Lung (tissue), 12 donors: ENCODE measurements around the gene RGS16. TPM values are rescaled to one million over a fixed set of nuclear protein-coding genes. Genes with fewer than 3 reads are reported as not detected.

Source experiments
- ATAC-seq: fragments of 200-7000 bp; cut with Tn5 transposase; one replicate; pipeline ENCODE4 v1.9.1; 2020; ENCODE audit warnings: moderate number of reproducible peaks; ENCODE audit not compliant: insufficient read depth, low FRiP score
- DNase-seq, 3 donors: peaks; one replicate each; pipeline ENCODE4 v3.0.0-alpha.2; 2013 to 2017
- H3K27ac ChIP-seq, 2 donors: one replicate each; pipeline ENCODE4 v1.5.1; 2013; ENCODE audit warnings: mild to moderate bottlenecking in 2 of 2, moderate library complexity in 2 of 2, control low read depth in 1 of 2, inconsistent platforms in 1 of 2, low read depth in 1 of 2, low read length in 1 of 2
- H3K27me3 ChIP-seq, 3 donors: one replicate each; pipeline ENCODE4 v1.5.1; 2013; ENCODE audit warnings: low read length in 2 of 3; ENCODE audit not compliant: control insufficient read depth in 3 of 3, insufficient read depth in 3 of 3
- H3K36me3 ChIP-seq, 4 donors: one replicate each; pipeline ENCODE4 v1.5.1; 2013; ENCODE audit warnings: low read length in 4 of 4, mild to moderate bottlenecking in 1 of 4, moderate library complexity in 1 of 4; ENCODE audit not compliant: control insufficient read depth in 4 of 4, insufficient read depth in 4 of 4
- H3K4me1 ChIP-seq, 5 donors: one replicate each; pipeline ENCODE4 v1.5.1; 2013; ENCODE audit warnings: low read length in 5 of 5, mild to moderate bottlenecking in 2 of 5, moderate library complexity in 1 of 5; ENCODE audit not compliant: control insufficient read depth in 5 of 5, insufficient read depth in 5 of 5
- H3K4me3 ChIP-seq: one replicate; pipeline ENCODE4 v1.5.1; 2013; ENCODE audit warnings: mild to moderate bottlenecking, control low read depth, moderate library complexity
- H3K9ac ChIP-seq, 2 donors: one replicate each; pipeline ENCODE4 v1.5.1; 2013; ENCODE audit warnings: low read length in 2 of 2, control low read depth in 1 of 2; ENCODE audit not compliant: insufficient read depth in 1 of 2
- H3K9me3 ChIP-seq, 4 donors: one replicate each; pipeline ENCODE4 v1.5.1; 2013; ENCODE audit warnings: low read length in 3 of 4, mild to moderate bottlenecking in 1 of 4, moderate library complexity in 1 of 4; ENCODE audit not compliant: control insufficient read depth in 4 of 4, insufficient read depth in 3 of 4
- CTCF ChIP-seq: IDR thresholded peaks from 2 replicates; pipeline ENCODE4 v1.5.1; 2012; ENCODE audit warnings: mild to moderate bottlenecking; ENCODE audit errors: control extremely low read depth, extremely low read depth
- WGBS, 2 donors: extraction: QIAGEN DNeasy Blood & Tissue Kit; methylation state at CpG; one replicate each; pipeline ENCODE4 v1.1.7; 2013; 5-methylcytosine and 5-hydroxymethylcytosine counted together
- polyA plus RNA-seq, 2 donors: library from polyadenylated mRNA; stranded (reverse); fragments of 200-250 nt; gene quantifications; one replicate each; pipeline ENCODE4 v1.2.1, GENCODE V29; 2013
- total RNA-seq, 2 donors: library from RNA; depleted of rRNA in 1 of 2; stranded (reverse); fragments of >200 nt in 1 of 2; gene quantifications; one replicate each; pipeline ENCODE4 v1.2.1, GENCODE V29; 2014 to 2021
- donor health status: control.
- donor health status: control.
- donor health status: Bipolar disorder and iron deficiency.
- donor health status: healthy.
- donor health status: DM: yes; HTN: yes; CAD: no.

Gene RGS16
- total and polyA plus RNA-seq, 4 donors: 12.3 to 26.6 (median 15.0) TPM

- no peaks in the 10 kb centered on the region for H3K36me3 ChIP-seq
- DNase-seq: peak in 2 of 3 donors; percentile 34 to 71
- peaks cover 0 to 5% (median 0%) of the 10 kb centered on the region in 5 donors for H3K4me1 ChIP-seq
- no peak for ATAC-seq
- no peaks in the 10 kb centered on the region for H3K9me3 ChIP-seq
- no peak overlapping the region for H3K4me3 ChIP-seq
- H3K27me3 ChIP-seq: no peaks in the 10 kb centered on the region
- H3K27ac ChIP-seq: no peak overlapping the region
- 63 to 77% methylated on average over 3 of the region's 3 CpGs for WGBS, 2 donors
- H3K9ac ChIP-seq: no peak overlapping the region
- TF ChIP-seq CTCF: no peak
Measured at GRCh38 chr1:182651339-182651724, 47.1 kb upstream of the RGS16 start.

- Histone ChIP-seq H3K27ac (no peak overlapping the region), H3K4me1 (peaks cover 0 to 5% (median 0%) of the 10 kb centered on the region in 5 donors), H3K36me3 (no peaks in the 10 kb centered on the region), H3K9ac (no peak overlapping the region), H3K9me3 (no peaks in the 10 kb centered on the region), H3K27me3 (no peaks in the 10 kb centered on the region), H3K4me3 (no peak overlapping the region)
- WGBS, 2 donors: 86 to 91% methylated on average over 6 of the region's 6 CpGs
- ATAC-seq (no peak), DNase-seq (no peak)
- no peak for TF ChIP-seq CTCF
Measured at GRCh38 chr1:182650678-182651338, 46.6 kb upstream of the RGS16 start.

- Histone ChIP-seq H3K9me3 (no peaks in the 10 kb centered on the region), H3K4me1 (peaks cover 0 to 5% (median 0%) of the 10 kb centered on the region in 5 donors), H3K27ac (no peak overlapping the region), H3K4me3 (no peak overlapping the region), H3K36me3 (no peaks in the 10 kb centered on the region), H3K9ac (no peak overlapping the region), H3K27me3 (no peaks in the 10 kb centered on the region)
- TF ChIP-seq CTCF: no peak
- DNase-seq (no peak), ATAC-seq (no peak)
- 92 to 94% methylated on average over 7 of the region's 7 CpGs for WGBS, 2 donors
Measured at GRCh38 chr1:182649041-182649440, 44.9 kb upstream of the RGS16 start.

GRCh38 chr1:182646739-182647138 lies 42.5 kb upstream of the RGS16 start:
- DNase-seq: no peak
- no peak overlapping the region for H3K9ac ChIP-seq
- ATAC-seq: no peak
- no peaks in the 10 kb centered on the region for H3K9me3 ChIP-seq
- no peak overlapping the region for H3K4me3 ChIP-seq
- peaks cover 0 to 4% (median 0%) of the 10 kb centered on the region in 5 donors for H3K4me1 ChIP-seq
- H3K36me3 ChIP-seq: no peaks in the 10 kb centered on the region
- no peak overlapping the region for H3K27ac ChIP-seq
- 40 to 41% methylated on average over 2 of the region's 2 CpGs for WGBS, 2 donors
- TF ChIP-seq CTCF: no peak
- no peaks in the 10 kb centered on the region for H3K27me3 ChIP-seq
